GM18951 (cell line): ENCODE data around the gene NCKIPSD.

ENCODE experiments used
- POLR2A ChIP-seq: IDR thresholded peaks from 4 replicates; pipeline ENCODE4 v1.6.1; 2011; ENCODE audit warnings: mild to moderate bottlenecking; ENCODE audit not compliant: insufficient read length, insufficient read depth; ENCODE audit errors: extremely low read depth
- in situ Hi-C: fragments of 300-500 bp; cut with MboI; formaldehyde crosslinking; loops from one replicate; pipeline ENCODE4 v1.12.0; 2022; ENCODE audit warnings: low sequenced_read_pairs, mixed read lengths, inconsistent platforms; ENCODE audit not compliant: unreplicated experiment

The NCKIPSD gene

GRCh38 chr3:48690846-48691458 lies 5.2 kb upstream of the NCKIPSD start:
- in situ Hi-C loops = no loop called here
- no peak for TF ChIP-seq POLR2A

- in situ Hi-C loops = no loop called here
- TF ChIP-seq POLR2A = no peak
Observed at GRCh38 chr3:48689384-48689783, 3.7 kb upstream of the NCKIPSD start.

GRCh38 chr3:48688737-48689075 lies 3.0 kb upstream of the NCKIPSD start:
- in situ Hi-C loops = no loop called here
- no peak for TF ChIP-seq POLR2A

GRCh38 chr3:48688032-48688736 lies 2.5 kb upstream of the NCKIPSD start:
- no peak for TF ChIP-seq POLR2A
- in situ Hi-C loops = no loop called here

- in situ Hi-C loops = no loop called here
- TF ChIP-seq POLR2A = no peak
Observed at GRCh38 chr3:48687220-48687678, 1.5 kb upstream of the NCKIPSD start.

- no peak for TF ChIP-seq POLR2A
- in situ Hi-C loops = no loop called here
Observed at GRCh38 chr3:48686538-48687219, 964 bp upstream of the NCKIPSD start.

GRCh38 chr3:48685293-48685602 lies 467 bp downstream of the NCKIPSD start:
- in situ Hi-C loops = no loop called here
- TF ChIP-seq POLR2A = no peak

- TF ChIP-seq POLR2A = no peak
- in situ Hi-C loops = no loop called here
Observed at GRCh38 chr3:48684480-48685143, 1.1 kb downstream of the NCKIPSD start.

- in situ Hi-C loops = no loop called here
Observed at GRCh38 chr3:48684054-48684349, 1.7 kb downstream of the NCKIPSD start.

GRCh38 chr3:48682786-48683185 lies 2.9 kb downstream of the NCKIPSD start:
- TF ChIP-seq POLR2A = no peak
- in situ Hi-C loops = no loop called here

More at GRCh38 chr3:48684054-48684349, 1.7 kb downstream of the NCKIPSD start:
- TF ChIP-seq POLR2A = no peak

- TF ChIP-seq POLR2A = no peak
- in situ Hi-C loops = no loop called here
Observed at GRCh38 chr3:48681974-48682610, 3.6 kb downstream of the NCKIPSD start.

GRCh38 chr3:48681541-48681880 lies 4.2 kb downstream of the NCKIPSD start:
- in situ Hi-C loops = no loop called here
- no peak for TF ChIP-seq POLR2A

- TF ChIP-seq POLR2A = no peak
- in situ Hi-C loops = no loop called here
Observed at GRCh38 chr3:48680811-48681540, 4.7 kb downstream of the NCKIPSD start.
